CD4-positive, alpha-beta T cell treated with Interleukin-10 for 1 hour (primary cell): ENCODE measurements around the gene ZNF692.

Experiments
- DNase-seq: peaks from one replicate; pipeline ENCODE4 v3.0.0-alpha.2; 2020

The ZNF692 gene

GRCh38 chr1:248824701-248825100 is 34.2 kb downstream of the ZNF692 start:
- no peak for DNase-seq

- no peak for DNase-seq
These were observed 34.6 kb downstream of the ZNF692 start for GRCh38 chr1:248824301-248824700.

DNA sequence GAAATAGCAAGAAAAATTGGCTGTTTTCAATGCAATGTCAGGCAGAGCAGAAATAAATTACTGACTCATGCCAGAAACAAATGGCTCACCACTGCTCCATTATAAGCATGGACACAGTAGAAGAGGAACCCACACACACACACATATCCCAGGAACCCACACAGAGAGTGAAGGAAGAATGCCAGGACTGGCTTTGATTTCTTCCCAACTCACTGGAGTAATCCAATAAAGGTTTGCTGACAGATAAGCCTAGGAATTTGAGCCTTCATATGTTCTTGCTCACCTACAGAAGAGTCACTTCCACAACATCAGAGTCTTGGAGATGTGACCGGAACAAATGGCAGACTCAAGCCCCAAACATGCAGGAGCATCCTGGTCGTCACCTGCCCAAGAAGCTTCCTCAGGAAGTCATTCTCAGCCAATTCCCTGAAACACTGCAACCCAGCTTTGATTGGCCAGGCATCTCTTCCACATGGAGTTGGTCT is 35.3 kb downstream of the ZNF692 start:
- DNase-seq, result no peak

- DNase-seq, result no peak
These were observed 36.5 kb downstream of the ZNF692 start for GRCh38 chr1:248822148-248823032.

GRCh38 chr1:248821641-248822040 is 37.2 kb downstream of the ZNF692 start:
- DNase-seq, result no peak

- DNase-seq, result no peak
These were observed 37.8 kb downstream of the ZNF692 start for GRCh38 chr1:248821101-248821500.

DNA sequence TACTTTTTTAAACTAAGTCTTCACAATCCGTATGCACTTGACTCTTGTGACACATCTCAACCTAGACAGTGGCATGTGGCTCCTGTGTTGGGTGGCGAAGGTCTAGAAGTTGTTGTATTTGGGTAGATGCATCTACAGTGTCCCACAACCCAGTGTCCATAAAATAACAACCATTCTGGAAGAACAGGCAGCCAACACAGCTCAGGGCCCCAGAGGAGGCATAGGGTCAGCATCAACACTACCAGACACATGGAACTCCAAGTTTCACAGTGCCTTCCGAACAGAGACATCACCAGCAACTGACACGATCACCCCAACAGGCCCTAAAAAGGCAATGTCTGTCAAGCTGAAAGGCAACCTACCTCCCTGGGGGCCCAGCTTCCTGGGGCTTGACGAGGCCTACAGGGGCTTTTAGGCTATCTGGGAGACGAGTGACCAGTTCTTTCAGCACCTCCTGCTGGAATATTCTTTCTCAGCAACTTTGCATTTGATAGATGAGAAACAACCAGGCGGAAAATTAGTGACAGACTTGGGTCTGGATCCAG is 38.8 kb downstream of the ZNF692 start:
- DNase-seq, result no peak

DNA sequence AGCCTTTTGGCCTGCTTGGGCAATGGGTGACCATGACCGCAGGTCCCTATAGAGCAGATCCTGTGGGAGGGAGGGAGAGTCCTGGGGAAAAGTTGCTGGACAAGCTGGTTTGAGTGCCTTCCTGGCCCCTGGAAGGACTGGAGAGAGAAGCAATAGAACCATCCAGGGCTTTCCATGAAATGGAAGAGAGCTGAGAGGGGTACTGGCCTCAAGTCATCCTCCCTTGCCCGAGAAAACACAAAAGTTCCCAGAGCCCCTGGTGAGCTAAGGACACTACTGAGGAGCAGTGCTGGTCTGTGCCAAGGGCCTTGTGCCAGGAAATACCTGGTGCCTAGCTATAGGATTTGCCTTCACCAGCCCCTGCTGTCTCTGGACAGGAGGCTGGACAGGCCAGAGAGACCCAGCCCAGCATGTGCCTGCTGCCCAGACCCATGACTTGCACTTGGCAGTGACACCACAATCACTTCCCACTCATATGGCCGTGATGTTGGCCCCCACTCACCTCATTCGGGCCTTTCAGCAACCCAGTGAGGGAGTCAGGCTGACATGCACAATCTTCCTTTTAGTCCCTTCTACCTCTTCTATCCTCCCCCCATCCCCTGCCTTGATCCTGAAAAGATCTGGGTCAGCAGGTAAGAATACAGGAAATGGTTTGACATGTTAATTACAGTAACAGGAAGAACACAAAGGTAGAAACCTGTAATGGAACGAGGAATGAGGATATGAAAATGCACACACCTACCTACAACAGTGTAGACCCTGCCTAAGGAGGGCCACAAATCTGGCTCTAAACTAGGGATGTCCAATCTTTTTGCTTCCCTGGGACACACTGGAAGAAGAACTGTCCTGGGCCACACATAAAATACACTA is 40.1 kb downstream of the ZNF692 start:
- DNase-seq, result no peak

GRCh38 chr1:248817065-248817464 is 41.8 kb downstream of the ZNF692 start:
- DNase-seq, result no peak

DNA sequence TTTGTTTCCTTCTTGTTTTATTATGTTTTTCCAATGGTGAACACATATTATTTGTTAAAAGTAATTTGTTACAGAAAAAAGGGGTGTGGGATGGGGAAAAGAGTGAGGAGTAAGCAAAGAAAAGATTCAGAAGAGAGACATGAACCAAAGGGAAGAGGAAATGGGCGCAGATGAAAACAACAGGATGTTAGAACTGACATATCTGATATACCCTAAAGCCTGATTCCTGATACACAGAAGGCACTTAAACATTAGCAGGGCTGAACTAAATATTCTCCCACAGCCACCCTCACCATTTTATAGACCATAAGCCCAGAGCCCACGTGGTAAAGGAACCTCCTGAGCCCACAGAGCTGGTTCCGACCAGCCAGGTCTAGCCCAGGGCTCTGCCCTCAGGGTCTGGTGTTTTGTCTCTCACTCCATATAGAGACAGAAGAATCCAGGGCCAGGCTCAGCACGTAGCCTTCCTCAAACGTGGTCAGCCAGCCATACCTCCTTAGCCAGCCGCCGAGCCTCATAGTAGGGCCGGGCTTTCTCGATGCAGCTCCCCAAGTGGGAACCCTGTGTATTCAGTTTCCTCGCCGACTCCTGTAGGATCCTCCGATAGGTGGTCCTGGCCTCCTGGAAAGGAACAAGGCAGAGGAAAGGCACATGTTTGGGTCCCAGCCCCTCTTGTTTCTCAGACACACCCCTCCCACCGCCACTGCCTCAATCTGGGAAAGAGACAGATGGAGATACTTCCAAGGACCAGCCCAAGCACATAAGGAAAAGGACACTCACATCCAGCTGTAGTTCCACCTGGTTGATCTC is 42.6 kb downstream of the ZNF692 start:
- DNase-seq, result no peak

- no peak for DNase-seq
These were observed 43.4 kb downstream of the ZNF692 start for GRCh38 chr1:248815407-248816034.

DNA sequence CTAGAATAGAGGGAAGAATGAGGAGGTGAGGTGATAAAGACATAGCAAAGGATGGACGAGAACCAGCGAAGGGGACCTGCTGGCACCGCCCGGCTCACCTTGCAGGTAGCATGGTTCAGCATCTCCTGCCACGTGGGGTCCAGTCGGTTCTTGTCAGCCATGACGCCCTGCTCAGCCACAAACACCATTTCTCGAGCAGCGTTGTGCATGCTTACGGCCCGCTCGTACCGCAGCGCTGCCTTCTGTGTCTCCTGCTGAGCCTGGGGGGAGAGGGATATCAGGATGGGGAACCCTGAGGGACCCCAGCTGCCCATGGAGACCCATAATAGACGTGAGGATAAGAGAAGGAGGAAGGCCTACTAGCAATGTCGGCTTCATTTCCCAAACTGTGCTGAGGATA is 44.5 kb downstream of the ZNF692 start:
- no peak for DNase-seq

GRCh38 chr1:248813546-248813945 is 45.3 kb downstream of the ZNF692 start:
- DNase-seq, result no peak

DNA sequence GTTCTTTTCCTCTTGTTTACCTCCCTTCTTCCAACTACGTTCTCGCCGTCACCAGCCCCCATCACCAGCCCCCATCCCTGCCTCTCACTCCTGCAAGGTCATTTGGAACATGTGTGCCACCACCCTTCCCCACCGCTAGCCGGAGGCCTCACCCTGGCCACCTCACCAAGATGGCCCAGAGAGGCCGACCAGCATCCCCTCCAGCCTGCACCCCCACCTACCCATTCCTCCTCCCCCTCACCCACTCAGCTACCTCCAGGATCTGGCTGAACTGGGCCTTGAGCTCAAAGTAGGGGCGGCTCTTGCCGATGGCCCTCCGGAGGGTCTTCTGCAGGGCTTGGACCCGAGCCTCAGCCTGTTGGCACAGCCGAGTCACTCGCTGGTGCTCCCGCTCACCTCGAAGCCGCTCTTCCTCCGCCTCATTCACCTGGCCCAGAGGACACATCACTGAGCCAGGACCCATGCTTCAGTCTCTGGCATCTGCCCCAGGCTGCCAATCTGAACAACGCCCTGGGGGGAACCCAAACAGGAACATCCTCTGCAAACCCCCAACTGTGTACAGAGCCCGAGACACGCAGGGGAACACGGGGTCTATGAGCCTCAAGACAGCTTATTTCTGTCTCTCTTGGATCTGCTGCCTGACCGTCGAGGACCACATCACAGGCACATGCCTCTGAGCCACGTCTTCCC is 46.0 kb downstream of the ZNF692 start:
- DNase-seq, result no peak

DNA sequence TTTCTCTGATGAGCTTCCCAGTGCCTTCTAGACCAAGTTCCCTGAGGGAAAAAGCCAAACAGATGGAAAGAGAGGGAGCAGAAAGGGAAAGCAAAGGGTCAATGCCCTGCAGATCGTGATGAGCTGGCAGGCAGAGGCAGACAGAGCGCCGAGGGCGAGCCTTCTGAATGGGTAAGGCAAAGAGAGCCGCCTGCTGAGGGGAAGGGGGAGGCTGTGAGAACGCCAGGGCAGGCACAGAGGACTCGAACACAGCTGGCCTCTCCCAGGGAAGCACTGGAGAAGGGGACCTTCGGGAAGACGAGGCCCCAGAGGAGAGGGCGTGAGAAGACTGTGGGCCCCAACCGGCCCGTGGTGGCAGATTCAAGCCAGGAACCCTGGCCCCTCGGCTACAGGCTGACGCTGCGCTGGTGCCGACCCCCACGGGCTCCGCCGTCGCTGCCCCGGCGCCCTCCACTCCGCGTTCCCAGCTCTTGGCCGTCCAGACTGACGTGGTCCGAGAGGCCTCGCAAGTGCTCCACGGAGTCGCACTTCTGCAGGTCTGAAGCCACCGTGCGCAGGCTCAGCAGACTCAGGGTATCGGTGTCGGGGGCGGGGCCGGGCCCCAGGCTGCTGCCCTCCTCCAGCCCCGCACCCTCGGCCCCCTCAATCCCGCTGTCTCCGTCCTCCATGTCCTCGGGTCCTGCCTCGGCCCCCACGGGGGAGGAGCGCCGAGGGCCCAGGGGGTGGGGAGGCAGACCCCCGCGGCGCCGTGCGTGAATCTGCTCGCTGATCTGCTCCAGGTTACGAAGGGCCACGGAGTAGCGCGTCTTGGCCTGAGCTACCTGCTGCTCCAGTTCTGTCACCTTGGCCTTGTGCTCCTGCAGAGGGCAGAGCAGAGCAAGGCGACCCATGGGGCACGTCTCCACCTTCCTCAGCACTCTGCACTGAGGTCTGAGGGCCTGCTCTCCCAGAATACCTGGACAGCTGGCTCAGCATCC is 47.1 kb downstream of the ZNF692 start:
- no peak for DNase-seq

DNA sequence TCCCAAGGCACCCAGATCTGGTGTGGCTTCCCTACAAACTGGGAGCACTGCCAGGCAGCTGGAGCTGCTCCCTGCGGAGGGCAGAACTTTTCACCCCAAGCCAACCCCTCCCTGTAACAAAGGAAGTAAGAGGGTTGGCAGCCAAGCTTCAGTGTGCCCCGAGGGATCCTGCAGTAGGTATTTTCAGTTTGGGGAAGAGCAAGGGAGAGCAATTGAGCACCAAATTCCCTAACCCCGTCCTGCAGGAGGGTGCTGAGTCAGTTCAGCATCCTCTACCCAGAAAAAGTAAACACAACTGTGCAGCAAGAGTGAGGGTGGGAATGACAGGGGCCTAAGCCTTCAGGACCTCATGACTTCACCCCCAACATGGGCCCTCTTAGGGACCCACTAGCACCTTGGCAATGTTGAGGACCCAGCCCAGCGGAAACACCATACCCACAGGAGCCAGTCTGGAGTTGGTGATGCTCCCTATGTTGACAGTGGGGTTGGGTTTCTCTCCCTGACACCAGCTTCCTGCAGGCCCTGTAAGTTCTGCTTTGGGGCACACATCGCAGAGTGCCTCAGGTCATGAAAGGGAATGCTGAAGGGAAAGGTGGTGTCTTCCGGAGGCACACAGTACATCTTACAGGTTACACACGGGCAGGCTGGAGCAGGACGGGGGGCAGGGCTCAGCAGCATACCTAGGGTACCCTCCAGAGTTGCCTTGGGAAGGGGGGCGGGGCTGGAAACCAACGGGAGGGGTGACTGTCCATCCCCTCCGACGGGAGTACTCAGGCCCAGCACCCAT is 48.0 kb downstream of the ZNF692 start:
- no peak for DNase-seq

DNA sequence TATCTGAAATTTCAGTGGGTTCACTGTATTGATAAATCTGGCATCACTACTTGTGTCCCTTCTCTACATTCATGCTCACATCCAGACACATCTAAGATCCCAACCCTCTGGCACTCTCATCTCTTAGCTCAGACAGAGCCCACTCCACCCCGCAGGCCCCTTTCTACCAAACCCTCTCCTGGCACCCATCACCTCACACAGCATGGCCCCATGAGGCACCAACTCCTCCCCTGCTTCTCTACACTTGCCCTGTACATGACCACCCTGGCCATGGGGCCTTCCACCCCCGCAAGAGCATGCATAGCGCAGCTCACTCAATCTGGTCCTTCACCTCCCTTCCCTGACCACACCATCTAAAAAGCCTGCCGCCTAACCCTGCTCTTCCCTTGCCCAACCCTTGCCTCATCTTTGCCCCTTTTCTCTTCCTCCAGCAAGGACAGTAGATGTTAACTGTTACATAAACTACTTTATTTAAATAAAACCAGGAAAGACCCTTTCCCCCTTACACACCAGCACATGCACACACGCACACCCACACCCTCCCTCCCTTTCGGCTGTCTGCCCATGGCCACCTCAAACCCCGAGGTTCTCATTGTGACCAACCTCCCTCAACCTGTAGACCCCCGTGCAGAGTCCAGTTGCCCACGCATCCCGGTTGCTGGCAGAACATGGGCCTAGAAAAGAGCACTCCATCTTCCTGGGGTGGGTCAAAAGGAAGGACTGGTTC is 48.7 kb downstream of the ZNF692 start:
- DNase-seq, result no peak

DNA sequence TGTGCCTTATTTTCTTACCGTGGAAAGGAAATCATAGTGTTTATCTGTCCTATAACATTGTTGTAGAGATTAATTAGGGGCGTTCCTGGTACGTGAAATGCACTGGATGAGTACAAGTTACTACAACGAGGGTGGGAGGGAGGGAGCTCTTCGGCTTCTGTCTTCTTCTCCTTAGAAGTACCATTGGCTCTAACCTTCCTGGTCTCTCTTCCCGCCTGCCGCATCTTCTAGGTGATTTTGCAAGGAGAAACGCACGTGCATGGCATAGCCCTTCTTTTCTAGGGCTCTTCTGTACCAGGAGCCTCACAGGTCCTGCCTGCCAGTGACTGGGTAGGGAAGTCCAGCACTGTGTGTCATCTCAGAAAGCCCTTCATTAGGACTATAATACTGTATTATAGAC is 50.0 kb downstream of the ZNF692 start:
- no peak for DNase-seq
